HG02938 (cell line): Measurements from ENCODE around the gene UBN2.
"Not testable (repeated sequence)": the region's sequence is repeated elsewhere in the genome, so short reads cannot be mapped to it uniquely, and the experiment has no call there.

Source experiments
- ATAC-seq: cut with Tn5 transposase; IDR thresholded peaks from one replicate; pipeline ENCODE4 v1.9.1; 2021; ENCODE audit warnings: mild to moderate bottlenecking, moderate library complexity; ENCODE audit not compliant: unreplicated experiment

The UBN2 gene

GRCh38 chr7:139230774-139231512 lies at the start of gene UBN2:
UBN2 (plus strand) TSS chr7:139231237; CDS start chr7:139231485, 248 bp downstream.
- ATAC-seq: peak; percentile 82

DNA sequence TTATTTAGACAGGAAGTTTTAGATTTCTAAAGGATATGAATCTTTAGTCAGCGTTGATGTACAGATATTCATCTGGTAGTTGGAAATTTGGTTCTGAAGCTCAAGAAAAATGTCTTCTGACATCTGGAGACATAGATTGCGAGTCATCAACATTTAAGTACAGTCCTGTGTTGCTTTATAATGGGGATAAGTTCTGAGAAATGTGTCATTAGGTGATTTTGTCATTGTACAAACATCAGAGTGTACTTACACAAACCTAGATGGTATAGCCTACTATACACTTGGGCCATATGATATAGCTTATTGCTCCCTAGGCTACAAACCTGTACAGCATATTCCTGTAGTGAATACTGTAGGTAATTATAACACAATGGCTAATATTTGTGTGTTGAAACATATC lies 49.6 kb upstream of the UBN2 start:
- ATAC-seq: no peak

- no peak for ATAC-seq
Observed at GRCh38 chr7:139182363-139182762, 48.7 kb upstream of the UBN2 start.

DNA sequence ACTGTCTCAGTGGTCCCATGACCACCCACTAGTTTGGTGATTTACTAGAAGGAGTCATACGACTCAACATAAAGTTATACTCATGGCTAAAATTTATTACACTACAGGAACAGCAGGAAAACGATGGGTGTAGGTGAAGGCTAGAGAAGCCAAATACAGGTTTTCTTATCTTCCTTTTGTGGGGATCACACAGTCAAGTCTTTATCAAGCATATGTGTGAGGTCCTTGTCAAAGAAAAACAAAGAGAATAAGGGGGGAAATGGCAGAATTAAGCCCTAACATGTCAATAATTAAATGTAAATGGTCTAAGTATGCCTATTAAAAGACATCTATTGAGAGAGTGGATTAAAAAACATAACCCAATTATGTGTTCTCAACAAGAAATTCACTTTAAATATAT lies 47.8 kb upstream of the UBN2 start:
- ATAC-seq: no peak

DNA sequence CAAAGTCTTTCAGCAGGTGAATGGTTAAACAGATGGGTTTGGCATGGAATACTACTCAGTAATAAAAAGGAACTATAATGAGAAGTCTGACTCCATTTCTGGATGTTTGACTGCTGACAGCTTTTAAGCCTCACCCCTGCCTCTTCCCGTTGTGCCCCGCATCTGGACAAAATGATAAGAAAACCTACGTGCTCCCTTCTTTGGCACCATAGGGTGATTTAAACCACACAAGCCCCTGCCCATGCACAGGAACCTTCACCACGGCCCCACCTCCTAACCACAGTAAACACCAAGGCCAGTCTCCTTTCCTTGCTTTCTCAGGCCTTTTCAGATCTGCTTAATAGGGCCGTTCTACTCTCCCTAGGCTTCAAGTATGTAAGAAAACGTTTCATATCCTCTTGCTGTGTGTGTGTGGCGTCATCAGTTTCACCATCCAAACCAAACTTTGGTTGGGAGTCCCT lies 47.1 kb upstream of the UBN2 start:
- no peak for ATAC-seq

DNA sequence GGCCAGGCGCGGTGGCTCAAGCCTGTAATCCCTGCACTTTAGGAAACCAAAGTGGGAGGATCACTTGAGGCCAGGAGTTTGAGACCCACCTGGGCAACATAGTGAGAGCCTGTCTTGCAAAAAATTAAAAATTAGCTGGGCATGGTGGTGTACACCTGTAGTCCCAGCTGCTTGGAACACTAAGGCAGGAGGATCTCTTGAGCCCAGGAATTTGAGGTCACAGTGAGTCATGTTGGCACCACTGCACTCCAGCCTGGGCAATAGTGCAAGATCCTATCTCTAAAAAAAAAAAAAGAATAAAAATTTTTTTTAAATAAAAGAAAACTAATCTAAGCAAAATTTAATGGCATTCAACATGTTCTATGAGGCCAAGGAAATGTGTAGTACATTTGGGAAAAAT lies 44.9 kb upstream of the UBN2 start:
- ATAC-seq: no peak

- ATAC-seq: no peak
Observed at GRCh38 chr7:139189357-139189756, 41.7 kb upstream of the UBN2 start.

DNA sequence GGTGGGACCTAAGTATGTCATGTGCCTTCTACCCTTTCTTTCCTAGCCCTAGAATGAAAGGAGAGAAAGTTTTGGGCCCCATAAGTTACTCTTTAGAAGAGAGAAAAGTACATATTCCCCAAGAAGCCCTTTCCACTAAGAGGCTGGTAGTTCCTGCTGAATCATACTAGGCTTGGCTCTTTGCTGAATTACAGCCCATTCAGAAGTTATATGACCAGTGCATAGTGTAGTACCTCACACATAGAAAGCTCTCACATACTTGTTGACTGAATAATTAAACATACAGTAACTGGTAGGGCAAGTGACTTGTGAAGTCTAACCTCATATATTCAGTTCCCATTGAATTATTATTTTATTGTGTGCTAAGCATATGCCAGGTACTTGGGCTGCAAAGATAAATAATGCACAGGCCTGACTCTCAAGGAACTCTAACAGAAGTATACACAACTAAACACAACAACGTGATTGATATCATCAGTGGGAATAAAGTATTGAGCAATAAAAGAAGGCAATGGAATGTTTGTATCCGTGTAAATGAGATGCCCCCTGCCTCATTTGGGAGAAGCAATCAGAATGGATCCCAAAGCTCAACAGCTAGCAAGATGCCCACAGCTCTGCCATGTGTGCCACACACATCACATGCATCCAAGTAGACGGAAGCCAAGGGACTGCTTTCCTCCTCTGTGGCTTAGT lies 38.9 kb upstream of the UBN2 start:
- no peak for ATAC-seq

GRCh38 chr7:139200382-139200781 lies 30.7 kb upstream of the UBN2 start:
- ATAC-seq: no peak

GRCh38 chr7:139203992-139204391 lies 27.0 kb upstream of the UBN2 start:
- no peak for ATAC-seq

- no peak for ATAC-seq
Observed at GRCh38 chr7:139205843-139206242, 25.2 kb upstream of the UBN2 start.

DNA sequence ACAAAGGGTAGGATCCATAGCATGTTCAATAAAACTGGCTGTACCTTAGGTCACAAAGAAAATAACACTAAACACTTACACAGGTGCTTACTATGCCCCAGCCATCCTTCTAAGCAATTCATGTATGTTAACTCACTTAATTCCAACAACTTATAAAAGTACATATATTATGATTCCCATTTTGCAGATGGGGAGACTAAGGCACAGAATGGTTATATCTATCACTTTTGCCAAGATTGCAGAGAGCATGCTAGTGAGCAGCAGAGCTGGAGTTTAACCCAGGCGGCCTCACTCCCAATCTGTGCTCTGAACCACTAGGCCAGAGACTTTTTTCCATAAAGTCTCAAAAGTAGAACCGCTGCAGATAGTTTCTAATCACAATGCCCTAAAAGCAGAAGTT lies 18.9 kb upstream of the UBN2 start:
- ATAC-seq: no peak

- ATAC-seq: not testable (repeated sequence)
Observed at GRCh38 chr7:139213489-139213888, 17.5 kb upstream of the UBN2 start.

DNA sequence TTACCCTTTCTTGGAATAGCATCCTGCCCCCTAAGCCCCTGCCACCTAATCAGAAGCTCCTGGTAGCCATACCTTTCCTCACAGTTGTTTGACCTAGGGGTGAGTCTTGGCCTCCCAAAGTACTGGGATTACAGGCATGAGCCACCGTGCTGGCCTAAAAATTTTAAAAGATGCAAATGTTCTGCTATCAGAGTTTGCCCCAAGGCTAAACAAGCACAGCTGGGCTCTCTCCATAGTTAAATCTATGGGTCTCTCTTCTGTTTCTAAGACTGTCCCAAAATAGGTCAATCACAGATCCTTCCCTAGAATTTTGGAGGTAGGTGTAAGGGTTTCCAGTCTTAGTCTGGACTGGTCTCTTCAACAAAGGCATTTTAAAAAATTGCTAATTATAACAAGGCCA lies 12.9 kb upstream of the UBN2 start:
- ATAC-seq: no peak

GRCh38 chr7:139224219-139224618 lies 6.8 kb upstream of the UBN2 start:
- ATAC-seq: no peak

- ATAC-seq: not testable (repeated sequence)
Observed at GRCh38 chr7:139224836-139225235, 6.2 kb upstream of the UBN2 start.

GRCh38 chr7:139225286-139226157 lies 5.5 kb upstream of the UBN2 start:
- not testable (repeated sequence) for ATAC-seq

- not testable (repeated sequence) for ATAC-seq
Observed at GRCh38 chr7:139226158-139226515, 4.9 kb upstream of the UBN2 start.

DNA sequence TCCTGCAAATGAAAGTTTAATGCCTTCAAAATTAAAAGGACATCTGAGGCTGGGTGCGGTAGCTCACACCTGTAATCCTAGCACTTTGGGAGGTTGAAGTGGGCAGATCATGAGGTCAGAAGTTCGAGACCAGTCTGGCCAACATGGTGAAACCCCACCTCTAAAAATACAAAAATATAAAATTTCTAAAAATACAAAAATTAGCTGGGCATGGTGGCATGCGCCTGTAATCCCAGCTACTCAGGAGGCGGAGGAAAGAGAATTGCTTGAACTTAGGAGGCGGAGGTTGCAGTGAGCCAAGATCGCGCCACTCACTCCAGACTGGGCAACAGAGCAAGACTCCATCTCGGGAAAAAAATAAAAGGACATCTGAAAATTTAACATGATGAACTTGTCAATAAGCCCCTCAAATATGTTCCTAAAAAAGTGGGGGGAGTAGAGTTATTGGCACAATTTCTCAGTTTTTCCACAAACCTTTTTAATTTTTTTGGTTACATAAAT lies 4.0 kb upstream of the UBN2 start:
- ATAC-seq: not testable (repeated sequence)

DNA sequence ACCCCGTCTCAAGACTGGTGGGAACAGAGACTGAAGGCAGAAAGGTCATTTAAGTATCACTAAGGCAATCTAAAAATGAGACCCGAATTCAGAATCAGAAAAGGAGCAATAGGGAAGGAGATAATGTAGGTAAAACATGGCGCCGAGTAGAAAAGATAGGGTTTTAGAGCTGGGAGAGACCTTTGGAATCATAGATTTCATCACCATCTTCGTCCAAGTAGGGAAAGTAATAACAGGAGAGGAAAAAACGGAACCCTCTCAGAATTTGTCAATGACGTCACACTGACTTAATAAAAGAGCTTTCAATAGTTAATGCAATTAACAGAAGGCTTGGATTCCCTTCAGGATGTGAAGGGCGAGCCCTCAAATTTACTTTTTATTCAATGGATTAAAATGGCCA lies 1.0 kb upstream of the UBN2 start:
- no peak for ATAC-seq

DNA sequence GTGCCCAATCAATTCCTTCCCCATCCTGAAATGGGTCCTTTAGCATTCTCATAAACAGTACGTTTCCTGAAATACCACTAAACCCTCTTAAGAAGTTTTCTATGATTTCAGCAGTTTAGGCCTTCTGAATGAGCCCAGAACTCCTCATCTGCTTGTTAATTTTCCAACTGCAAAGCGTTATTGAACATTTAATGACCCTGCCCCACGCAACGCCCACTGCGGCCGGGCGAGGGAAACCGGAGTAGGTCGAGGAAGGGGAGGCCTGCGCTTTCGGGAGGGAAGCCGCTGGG lies 608 bp upstream of the UBN2 start:
- no peak for ATAC-seq
